ENCODE results near the gene NACC1.

The NACC1 gene

DNA sequence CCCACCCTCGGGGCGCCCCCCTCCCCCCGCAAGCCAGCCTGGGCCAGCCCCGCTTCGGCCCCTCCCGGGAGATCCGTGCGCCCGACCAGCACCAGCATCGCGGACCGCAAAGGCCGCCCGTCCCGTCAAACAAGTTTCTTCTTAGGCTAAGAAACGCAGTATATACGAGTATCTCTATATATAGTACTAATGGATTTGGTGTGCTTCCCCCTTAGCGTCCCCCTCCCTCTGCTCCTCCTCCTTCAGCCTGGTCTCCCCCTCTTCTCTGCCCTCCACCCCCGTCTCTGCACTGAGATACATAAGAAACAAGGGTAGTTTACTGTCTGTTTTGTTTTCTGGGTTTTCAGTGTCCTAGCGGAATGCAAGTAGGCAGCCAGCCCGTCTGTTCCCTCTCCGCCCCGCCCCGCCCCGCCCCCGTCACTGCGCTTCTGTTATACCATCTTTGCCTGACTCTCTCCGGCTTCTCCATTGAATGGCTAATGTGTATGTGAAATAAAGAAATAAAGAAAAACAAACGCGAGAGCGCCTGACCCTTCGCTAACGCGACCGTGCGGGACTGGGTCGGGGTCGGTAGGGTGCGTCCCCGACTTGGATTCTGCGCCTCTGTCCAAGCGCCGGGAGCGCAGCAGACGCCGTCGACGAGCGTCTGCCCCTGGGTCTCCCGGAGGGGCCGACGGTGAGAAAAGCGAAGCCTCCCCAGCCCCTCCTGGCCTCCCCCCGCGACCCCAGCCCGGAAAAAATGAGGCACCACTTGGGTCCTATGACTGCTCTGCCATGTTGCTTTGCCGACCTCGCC lies 19.6 kb upstream of the NACC1 start:
- TF ChIP-seq, protein P1, sequence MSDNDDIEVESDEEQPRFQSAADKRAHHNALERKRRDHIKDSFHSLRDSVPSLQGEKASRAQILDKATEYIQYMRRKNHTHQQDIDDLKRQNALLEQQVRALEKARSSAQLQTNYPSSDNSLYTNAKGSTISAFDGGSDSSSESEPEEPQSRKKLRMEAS (IDR thresholded peaks at IDR 0.05) = no peak
- TF ChIP-seq CEBPB (IDR thresholded peaks at IDR 0.05) (no peak), EP300 (IDR thresholded peaks at IDR 0.05; ENCODE audit: borderline replicate concordance) (no peak), RAD21 (IDR thresholded peaks at IDR 0.05; ENCODE audit: low read depth) (no peak), TCF12 (IDR thresholded peaks at IDR 0.05; ENCODE audit: low read depth) (no peak), FOXM1 (IDR thresholded peaks at IDR 0.05; ENCODE audit: borderline replicate concordance, low read depth) (no peak), EGR1 (IDR thresholded peaks at IDR 0.05) (no peak), ZBTB7A (IDR thresholded peaks at IDR 0.05; ENCODE audit: low read depth) (no peak), TEAD4 (IDR thresholded peaks at IDR 0.05) (no peak), CREB1 (IDR thresholded peaks at IDR 0.05; ENCODE audit: low read depth) (no peak), TAF1 (IDR thresholded peaks at IDR 0.05; ENCODE audit: low read depth) (no peak), NFIC (IDR thresholded peaks at IDR 0.05) (no peak), YY1 (IDR thresholded peaks at IDR 0.05; ENCODE audit: low read depth) (no peak)
- TF ChIP-seq, protein P2, sequence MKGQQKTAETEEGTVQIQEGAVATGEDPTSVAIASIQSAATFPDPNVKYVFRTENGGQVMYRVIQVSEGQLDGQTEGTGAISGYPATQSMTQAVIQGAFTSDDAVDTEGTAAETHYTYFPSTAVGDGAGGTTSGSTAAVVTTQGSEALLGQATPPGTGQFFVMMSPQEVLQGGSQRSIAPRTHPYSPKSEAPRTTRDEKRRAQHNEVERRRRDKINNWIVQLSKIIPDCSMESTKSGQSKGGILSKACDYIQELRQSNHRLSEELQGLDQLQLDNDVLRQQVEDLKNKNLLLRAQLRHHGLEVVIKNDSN (IDR thresholded peaks at IDR 0.05) = no peak
- TF ChIP-seq, protein P3, sequence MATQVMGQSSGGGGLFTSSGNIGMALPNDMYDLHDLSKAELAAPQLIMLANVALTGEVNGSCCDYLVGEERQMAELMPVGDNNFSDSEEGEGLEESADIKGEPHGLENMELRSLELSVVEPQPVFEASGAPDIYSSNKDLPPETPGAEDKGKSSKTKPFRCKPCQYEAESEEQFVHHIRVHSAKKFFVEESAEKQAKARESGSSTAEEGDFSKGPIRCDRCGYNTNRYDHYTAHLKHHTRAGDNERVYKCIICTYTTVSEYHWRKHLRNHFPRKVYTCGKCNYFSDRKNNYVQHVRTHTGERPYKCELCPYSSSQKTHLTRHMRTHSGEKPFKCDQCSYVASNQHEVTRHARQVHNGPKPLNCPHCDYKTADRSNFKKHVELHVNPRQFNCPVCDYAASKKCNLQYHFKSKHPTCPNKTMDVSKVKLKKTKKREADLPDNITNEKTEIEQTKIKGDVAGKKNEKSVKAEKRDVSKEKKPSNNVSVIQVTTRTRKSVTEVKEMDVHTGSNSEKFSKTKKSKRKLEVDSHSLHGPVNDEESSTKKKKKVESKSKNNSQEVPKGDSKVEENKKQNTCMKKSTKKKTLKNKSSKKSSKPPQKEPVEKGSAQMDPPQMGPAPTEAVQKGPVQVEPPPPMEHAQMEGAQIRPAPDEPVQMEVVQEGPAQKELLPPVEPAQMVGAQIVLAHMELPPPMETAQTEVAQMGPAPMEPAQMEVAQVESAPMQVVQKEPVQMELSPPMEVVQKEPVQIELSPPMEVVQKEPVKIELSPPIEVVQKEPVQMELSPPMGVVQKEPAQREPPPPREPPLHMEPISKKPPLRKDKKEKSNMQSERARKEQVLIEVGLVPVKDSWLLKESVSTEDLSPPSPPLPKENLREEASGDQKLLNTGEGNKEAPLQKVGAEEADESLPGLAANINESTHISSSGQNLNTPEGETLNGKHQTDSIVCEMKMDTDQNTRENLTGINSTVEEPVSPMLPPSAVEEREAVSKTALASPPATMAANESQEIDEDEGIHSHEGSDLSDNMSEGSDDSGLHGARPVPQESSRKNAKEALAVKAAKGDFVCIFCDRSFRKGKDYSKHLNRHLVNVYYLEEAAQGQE (IDR thresholded peaks at IDR 0.05; ENCODE audit: low read depth) = no peak

DNA sequence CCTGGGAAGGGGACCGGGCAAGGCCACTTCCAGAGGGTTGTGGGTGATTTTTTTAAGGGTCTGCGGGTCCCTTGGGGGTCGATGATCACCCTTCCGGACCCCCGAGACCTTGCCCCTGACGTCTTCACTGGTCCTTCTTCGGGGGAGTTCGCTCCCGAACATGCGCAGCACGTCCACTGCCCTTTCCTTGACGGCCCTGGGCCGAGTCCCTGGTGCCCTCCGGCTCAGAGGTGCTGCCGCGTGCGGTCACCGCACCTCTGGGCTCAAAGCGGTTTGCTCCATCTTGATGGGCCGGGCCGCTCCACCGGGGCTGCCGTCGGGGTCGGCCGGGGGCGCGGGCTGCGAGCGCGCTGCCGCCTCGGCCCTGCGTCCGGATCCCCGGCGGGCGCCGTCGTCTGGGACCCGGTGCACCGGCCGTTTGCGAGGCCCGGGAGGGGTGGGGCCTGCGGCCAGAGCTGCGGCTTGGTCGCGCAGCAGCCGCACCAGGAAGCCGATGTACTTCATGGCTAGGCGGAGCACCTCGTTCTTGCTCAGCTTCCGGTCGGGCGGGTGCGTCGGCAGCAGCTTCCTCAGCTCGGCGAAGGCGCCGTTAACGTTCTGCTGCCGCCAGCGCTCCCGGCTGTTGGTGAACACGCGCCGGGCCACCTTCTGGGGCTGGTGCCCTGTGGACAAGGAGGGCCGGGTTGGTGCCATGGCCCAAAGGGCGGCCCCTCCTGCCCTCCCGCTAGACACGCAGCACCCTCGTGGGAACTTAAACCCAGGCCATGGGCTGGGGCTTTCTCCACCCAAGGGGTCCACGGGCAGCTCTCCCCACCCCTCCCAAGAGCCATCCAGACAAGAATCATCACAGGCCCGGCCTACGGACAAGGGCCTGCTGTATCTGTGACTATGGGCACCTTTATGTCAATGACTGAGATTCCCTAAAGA lies 18.7 kb upstream of the NACC1 start:
- TF ChIP-seq TEAD4 (IDR thresholded peaks at IDR 0.05) (no peak), EP300 (IDR thresholded peaks at IDR 0.05; ENCODE audit: borderline replicate concordance) (no peak), NFIC (IDR thresholded peaks at IDR 0.05) (no peak), FOXM1 (IDR thresholded peaks at IDR 0.05; ENCODE audit: borderline replicate concordance, low read depth) (no peak), CREB1 (IDR thresholded peaks at IDR 0.05; ENCODE audit: low read depth) (no peak), TCF12 (IDR thresholded peaks at IDR 0.05; ENCODE audit: low read depth) (no peak), TAF1 (IDR thresholded peaks at IDR 0.05; ENCODE audit: low read depth) (no peak), CEBPB (IDR thresholded peaks at IDR 0.05) (no peak), ZBTB7A (IDR thresholded peaks at IDR 0.05; ENCODE audit: low read depth) (no peak)
- TF ChIP-seq, protein P2 (IDR thresholded peaks at IDR 0.05) = no peak
- TF ChIP-seq, protein P1 (IDR thresholded peaks at IDR 0.05) = no peak
- TF ChIP-seq, protein P3 (IDR thresholded peaks at IDR 0.05; ENCODE audit: low read depth) = no peak

DNA sequence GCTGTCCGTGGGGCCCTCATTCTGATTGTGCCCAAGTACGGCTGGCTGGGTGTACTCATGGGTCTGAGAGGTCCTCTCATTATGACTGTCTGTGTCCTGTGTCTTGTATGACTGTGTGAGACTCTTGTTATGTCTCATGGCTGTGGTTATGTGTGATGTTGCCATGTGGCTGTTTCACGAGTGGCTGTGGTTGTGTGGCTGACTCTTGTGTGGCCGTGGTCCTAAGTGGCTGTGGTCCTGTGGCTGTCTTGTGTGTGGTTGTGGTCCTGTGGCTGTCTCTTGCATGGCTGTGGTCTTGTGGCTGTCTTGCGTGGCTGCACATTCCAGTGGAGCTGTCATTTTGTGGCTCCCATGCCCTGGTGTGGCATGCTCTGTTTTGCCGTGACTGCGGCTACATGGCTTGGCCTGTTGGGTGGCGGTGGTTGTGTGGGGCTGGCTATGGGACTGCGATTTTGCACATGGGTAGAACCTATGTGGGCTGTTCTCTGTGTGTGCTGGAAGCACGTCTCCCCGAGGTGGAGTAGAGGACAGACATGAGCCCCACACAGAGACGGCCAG lies 18.0 kb upstream of the NACC1 start:
- TF ChIP-seq, protein P2 (IDR thresholded peaks at IDR 0.05) = no peak
- no peak for TF ChIP-seq TCF12 (IDR thresholded peaks at IDR 0.05; ENCODE audit: low read depth)
- TF ChIP-seq RAD21 (IDR thresholded peaks at IDR 0.05; ENCODE audit: low read depth) = no peak
- TF ChIP-seq CREB1 (IDR thresholded peaks at IDR 0.05; ENCODE audit: low read depth) = no peak
- TF ChIP-seq, protein P3 (IDR thresholded peaks at IDR 0.05; ENCODE audit: low read depth) = no peak
- no peak for TF ChIP-seq CEBPB (IDR thresholded peaks at IDR 0.05)
- no peak for TF ChIP-seq TAF1 (IDR thresholded peaks at IDR 0.05; ENCODE audit: low read depth)
- TF ChIP-seq EGR1 (IDR thresholded peaks at IDR 0.05) = no peak
- TF ChIP-seq ZBTB7A (IDR thresholded peaks at IDR 0.05; ENCODE audit: low read depth) = no peak
- TF ChIP-seq, protein P1 (IDR thresholded peaks at IDR 0.05) = no peak
- no peak for TF ChIP-seq FOXM1 (IDR thresholded peaks at IDR 0.05; ENCODE audit: borderline replicate concordance, low read depth)
